HG03342 (cell line): Measurements from ENCODE around the gene DLGAP1.

ENCODE experiments used
- ATAC-seq: cut with Tn5 transposase; IDR thresholded peaks from one replicate; pipeline ENCODE4 v1.9.1; 2021; ENCODE audit warnings: mild to moderate bottlenecking, moderate library complexity; ENCODE audit not compliant: unreplicated experiment

Gene DLGAP1

GRCh38 chr18:3675446-3675845 is 779.7 kb downstream of the DLGAP1 start:
- no peak for ATAC-seq

- no peak for ATAC-seq
Measured at GRCh38 chr18:3671176-3671575, 783.9 kb downstream of the DLGAP1 start.

GRCh38 chr18:3669376-3669775 is 785.7 kb downstream of the DLGAP1 start:
- no peak for ATAC-seq

GRCh38 chr18:3667255-3668137 is 787.6 kb downstream of the DLGAP1 start:
- no peak for ATAC-seq

- ATAC-seq, result no peak
Measured at GRCh38 chr18:3666526-3667254, 788.4 kb downstream of the DLGAP1 start.

DNA sequence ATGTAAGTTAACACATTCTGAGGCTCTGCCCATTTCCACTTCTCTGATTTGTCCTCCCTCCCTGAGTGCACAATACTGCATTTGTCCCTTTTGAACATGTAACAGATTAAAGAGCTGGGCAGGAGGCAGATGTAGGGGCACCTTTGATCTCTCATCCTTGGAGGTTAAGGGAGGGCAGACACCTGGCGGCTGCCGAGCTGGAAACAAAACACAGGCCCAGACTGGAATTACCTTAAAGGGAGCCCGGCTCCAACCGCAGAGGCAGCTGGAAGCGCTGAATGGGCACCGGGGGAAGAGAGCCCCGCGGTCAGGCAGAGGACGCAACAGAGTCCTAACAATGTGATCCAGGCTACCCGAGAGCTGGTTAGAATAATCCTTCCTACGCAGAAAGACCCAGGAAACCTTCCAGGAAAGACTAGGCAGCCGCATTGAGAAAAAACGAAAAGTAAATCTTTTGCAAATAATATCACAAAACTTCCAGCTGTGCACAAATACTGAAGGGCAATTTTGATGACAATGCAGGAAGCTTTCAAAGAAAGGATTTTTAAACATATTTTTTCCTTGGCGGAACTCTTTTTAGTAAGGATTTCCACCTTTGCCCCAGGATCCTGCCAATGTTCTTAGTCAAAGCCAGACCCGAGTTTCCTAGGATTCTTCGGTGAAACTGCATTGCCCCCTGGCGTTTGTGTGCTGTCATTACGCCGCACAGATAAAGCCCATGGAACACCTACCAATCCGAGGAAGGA is 789.2 kb downstream of the DLGAP1 start:
- peak; percentile 56 for ATAC-seq

DNA sequence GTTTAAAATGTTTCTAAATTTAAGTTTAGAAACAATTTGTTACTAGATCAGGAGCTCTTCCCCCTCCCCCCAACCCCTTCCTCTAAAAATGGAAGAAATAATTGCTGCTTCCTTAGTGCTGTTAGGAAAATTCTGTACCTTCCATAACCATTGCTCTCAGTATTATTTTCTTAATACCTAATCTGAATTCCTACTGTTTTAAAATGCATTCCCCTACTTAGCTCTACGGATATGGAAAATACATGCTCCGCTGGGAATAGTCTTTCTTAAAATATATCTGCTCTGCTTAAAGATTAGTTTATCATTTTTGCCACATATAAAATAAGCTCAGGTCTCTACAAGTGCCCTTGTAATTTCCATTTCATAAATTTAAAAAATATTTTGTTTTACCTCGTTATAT is 789.9 kb downstream of the DLGAP1 start:
- no peak for ATAC-seq

DNA sequence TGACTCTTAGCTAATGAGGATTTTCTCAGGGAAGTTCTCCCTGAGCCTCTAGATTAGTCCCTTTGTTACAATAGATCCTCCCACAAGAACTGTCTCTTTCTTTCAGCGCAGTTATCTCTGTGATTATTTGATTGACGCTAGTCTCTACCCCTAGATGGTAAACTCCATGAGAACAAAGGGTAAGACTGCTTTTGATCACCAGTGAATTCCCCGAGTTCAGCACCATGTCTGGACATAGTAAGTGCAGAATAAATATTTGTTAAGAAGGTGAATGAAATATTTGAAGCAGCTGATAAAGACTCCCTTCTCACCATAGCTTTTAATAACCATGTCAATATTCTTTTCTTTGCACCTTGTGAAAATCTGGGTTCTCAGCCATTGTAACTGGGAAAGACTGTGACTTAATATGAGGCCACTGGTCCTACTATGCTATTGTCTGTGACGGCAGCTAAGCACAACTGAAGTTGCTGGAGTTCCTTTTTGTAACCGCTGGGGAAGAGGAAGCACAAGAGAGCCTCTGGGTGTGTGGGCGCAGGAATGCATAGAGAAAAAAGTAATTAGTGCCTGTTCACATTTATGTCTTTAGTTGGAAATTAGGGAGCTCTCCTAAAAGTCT is 790.4 kb downstream of the DLGAP1 start:
- no peak for ATAC-seq

GRCh38 chr18:3663870-3664512 is 791.1 kb downstream of the DLGAP1 start:
- ATAC-seq, result no peak

- no peak for ATAC-seq
Measured at GRCh38 chr18:3661989-3662388, 793.1 kb downstream of the DLGAP1 start.

GRCh38 chr18:3660739-3661515 is 794.2 kb downstream of the DLGAP1 start:
- no peak for ATAC-seq

GRCh38 chr18:3658529-3658928 is 796.6 kb downstream of the DLGAP1 start:
- no peak for ATAC-seq

GRCh38 chr18:3655254-3656050 is 799.7 kb downstream of the DLGAP1 start:
- no peak for ATAC-seq

- ATAC-seq, result no peak
Measured at GRCh38 chr18:3654442-3655253, 800.5 kb downstream of the DLGAP1 start.

DNA sequence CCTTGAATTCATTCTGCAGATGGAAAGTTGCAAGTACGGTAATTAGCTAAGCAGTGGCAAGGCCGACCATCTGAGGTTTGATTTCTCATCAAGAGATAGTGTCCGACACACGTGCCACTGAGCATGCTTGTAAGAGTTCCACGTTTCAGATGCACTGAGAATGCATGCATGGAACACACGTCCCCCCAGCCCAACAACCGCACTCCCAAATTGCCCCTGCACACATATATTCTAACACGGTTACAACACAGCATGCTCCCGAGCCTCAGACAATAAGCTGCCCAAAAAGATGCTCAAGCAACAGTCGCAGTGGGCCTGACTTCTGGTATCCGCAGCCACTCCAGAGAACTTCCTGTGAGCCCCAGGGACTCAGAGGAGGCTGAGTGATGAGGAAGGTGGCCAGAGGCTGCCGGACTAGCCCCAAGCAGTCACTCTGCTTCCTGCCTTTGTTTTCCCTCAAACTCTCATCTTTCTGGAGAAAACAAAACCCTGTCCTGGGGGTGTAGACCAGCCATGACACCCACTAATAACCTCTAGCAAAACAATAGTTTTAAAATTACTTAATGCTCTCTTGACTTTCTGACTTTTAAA is 801.2 kb downstream of the DLGAP1 start:
- no peak for ATAC-seq

GRCh38 chr18:3653263-3653850 is 801.8 kb downstream of the DLGAP1 start:
- ATAC-seq, result no peak
